GM12878 (cell line): ENCODE results near the gene MKRN2. TPM values are rescaled to one million over a fixed set of nuclear protein-coding genes. Genes with fewer than 3 reads are reported as not detected.

Experiments
- ATAC-seq: fragments of 200-7000 bp; cut with Tn5 transposase; 3 replicates; pipeline ENCODE4 v1.9.1; 2020; ENCODE audit warnings: mild to moderate bottlenecking, moderate library complexity
- BruUV-seq: library from RNA; stranded (reverse); fragments of 400-500 nt; replicated peaks from 2 replicates; lab custom pipeline; 2021; lab: Mats Ljungman, UMichigan
- CTCF ChIA-PET: fragments of 300-600 bp; sonication (Branson Sonifier 250); formaldehyde crosslinking; extraction: SDS; loops from one replicate; lab custom pipeline; 2021; ENCODE audit warnings: inconsistent platforms; lab: Yijun Ruan, JAX
- POLR2A ChIA-PET: fragments of 350-600 bp; formaldehyde crosslinking; extraction: SDS; loops from one replicate; lab custom pipeline; 2021; ENCODE audit warnings: inconsistent platforms; lab: Charles Lee
- RAD21 ChIA-PET: fragments of 300-600 bp; sonication (Branson Sonifier 250); formaldehyde crosslinking; loops from one replicate; lab custom pipeline; 2023; ENCODE audit warnings: antibody characterized with exemption; ENCODE audit not compliant: unreplicated experiment; lab: Charles Lee
- SMC1A ChIA-PET: fragments of 300-600 bp; sonication (Branson Sonifier 250); formaldehyde crosslinking; loops from one replicate; lab custom pipeline; 2023; ENCODE audit not compliant: unreplicated experiment, uncharacterized antibody; lab: Charles Lee
- DNase-seq: peaks from one replicate; pipeline ENCODE4 v3.0.0-alpha.2; 2011; ENCODE audit warnings: low read depth, low spot score
- FAIRE-seq: peaks from 3 replicates; lab custom pipeline; 2011; peaks lifted over from hg19 to GRCh38; lab: Jason Lieb, UNC
- H2AFZ ChIP-seq: 2 replicates; pipeline ENCODE4 v1.6.0; 2011; ENCODE audit warnings: low read depth, low read length, control low read depth; ENCODE audit not compliant: control insufficient read depth
- H3K27ac ChIP-seq: 2 replicates; pipeline ENCODE4 v1.5.1; 2011; ENCODE audit warnings: control low read depth; ENCODE audit not compliant: control insufficient read depth, insufficient read depth
- H3K27me3 ChIP-seq, 2 experiments: replicated peaks in 1 of 2; 2 replicates each; pipeline versions ENCODE4 v1.6.0 to v1.6.1; 2011; ENCODE audit warnings: low read length in 1 of 2; ENCODE audit not compliant: control insufficient read depth in 2 of 2, insufficient read depth in 2 of 2
- H3K36me3 ChIP-seq, 2 experiments: 2 replicates each; pipeline ENCODE4 v1.5.1; 2011; ENCODE audit warnings: low read length in 1 of 2; ENCODE audit not compliant: control insufficient read depth in 2 of 2, insufficient read depth in 2 of 2
- H3K4me1 ChIP-seq: 2 replicates; pipeline ENCODE4 v1.6.1; 2011; ENCODE audit warnings: mild to moderate bottlenecking, low read length, moderate library complexity, mixed read lengths; ENCODE audit not compliant: control insufficient read depth, insufficient read depth
- H3K4me2 ChIP-seq: 2 replicates; pipeline ENCODE4 v1.6.0; 2011; ENCODE audit warnings: control low read depth; ENCODE audit not compliant: control insufficient read depth, insufficient read depth
- H3K4me3 ChIP-seq: fragments of 200-600 bp; sonication (generic); 2 replicates; pipeline ENCODE4 v1.5.1; 2016
- H3K79me2 ChIP-seq: 2 replicates; pipeline ENCODE4 v1.6.0; 2011; ENCODE audit warnings: low read length; ENCODE audit not compliant: control insufficient read depth, insufficient read depth
- H3K9ac ChIP-seq: 2 replicates; pipeline ENCODE4 v1.8.0; 2011; ENCODE audit warnings: low read length, control low read depth, mixed read lengths; ENCODE audit not compliant: control insufficient read depth, insufficient read depth
- H3K9me3 ChIP-seq: replicated peaks from 3 replicates; pipeline ENCODE4 v1.5.1; 2011; ENCODE audit warnings: mild to moderate bottlenecking, low read length; ENCODE audit not compliant: control insufficient read depth, insufficient read depth
- H4K20me1 ChIP-seq: 2 replicates; pipeline ENCODE4 v1.6.0; 2011; ENCODE audit not compliant: control insufficient read depth, insufficient read depth
- CREB1 ChIP-seq: IDR thresholded peaks from 2 replicates; pipeline ENCODE4 v1.6.1; 2012; ENCODE audit warnings: low read depth, mild to moderate bottlenecking, inconsistent platforms
- IKZF1 ChIP-seq: fragments of 450-650 bp; conservative IDR thresholded peaks from 2 replicates; pipeline ENCODE4 v1.6.1; 2017; ENCODE audit warnings: antibody characterized with exemption, mild to moderate bottlenecking
- KLF5 ChIP-seq: fragments of 450-650 bp; IDR thresholded peaks from 2 replicates; pipeline ENCODE4 v1.6.1; 2014; ENCODE audit warnings: mild to moderate bottlenecking; ENCODE audit not compliant: partially characterized antibody
- MYB ChIP-seq: fragments of 150-350 bp; IDR thresholded peaks from 2 replicates; pipeline ENCODE4 v1.6.1; 2014; ENCODE audit warnings: mild to moderate bottlenecking, low read depth, low read length, borderline replicate concordance
- NBN ChIP-seq: fragments of 450-650 bp; IDR thresholded peaks from 2 replicates; pipeline ENCODE4 v1.6.1; 2016
- NRF1 ChIP-seq: conservative IDR thresholded peaks from 2 replicates; pipeline ENCODE4 v1.6.1; 2011; ENCODE audit warnings: mild to moderate bottlenecking, low read depth, low read length, improper control_type of control experiment
- PAX5 ChIP-seq: IDR thresholded peaks from 2 replicates; pipeline ENCODE4 v1.6.1; 2011; ENCODE audit warnings: low read depth, low read length, borderline replicate concordance
- POU2F2 ChIP-seq: IDR thresholded peaks from 3 replicates; pipeline ENCODE4 v1.6.1; 2011; ENCODE audit warnings: low read depth, mild to moderate bottlenecking, low read length, borderline replicate concordance
- SIN3A ChIP-seq: IDR thresholded peaks from 2 replicates; pipeline ENCODE4 v1.6.1; 2012; ENCODE audit warnings: low read depth, low read length, improper control_type of control experiment
- SMAD5 ChIP-seq: IDR thresholded peaks from 2 replicates; pipeline ENCODE4 v1.6.1; 2016; ENCODE audit warnings: antibody characterized with exemption, low read depth
- SUPT20H ChIP-seq: IDR thresholded peaks from 2 replicates; pipeline ENCODE4 v1.6.1; 2011; ENCODE audit warnings: low read depth, mild to moderate bottlenecking, low read length, moderate library complexity, borderline replicate concordance; ENCODE audit not compliant: control insufficient read depth
- TCF12 ChIP-seq: IDR thresholded peaks from 2 replicates; pipeline ENCODE4 v1.6.1; 2011; ENCODE audit warnings: low read depth, mild to moderate bottlenecking, low read length
- ZBED1 ChIP-seq: IDR thresholded peaks from 2 replicates; pipeline ENCODE4 v1.6.1; 2016; ENCODE audit warnings: borderline replicate concordance
- ZNF384 ChIP-seq: IDR thresholded peaks from 2 replicates; pipeline ENCODE4 v1.6.1; 2012; ENCODE audit warnings: low read depth, mild to moderate bottlenecking, low read length, improper control_type of control experiment, borderline replicate concordance
- WGBS: methylation state at CpG from one replicate; pipeline ENCODE4 v1.1.6; 2016; ENCODE audit warnings: low lambda C conversion rate; ENCODE audit not compliant: insufficient replicate concordance, insufficient coverage; ENCODE audit errors: missing lambda C conversion rate; 5-methylcytosine and 5-hydroxymethylcytosine counted together
- in situ Hi-C: fragments of 300-500 bp; cut with MboI; formaldehyde crosslinking; loops from 9 replicates; pipeline ENCODE4 v1.14.3; 2018; ENCODE audit warnings: mixed read lengths
- intact Hi-C: fragments of 100-400 bp; cut with micrococcal nuclease; formaldehyde crosslinking; loops from one replicate; pipeline ENCODE4 v1.14.2; 2022; ENCODE audit not compliant: unreplicated experiment
- polyA plus RNA-seq, 11 experiments: library from polyadenylated mRNA; depleted of rRNA in 4 of 11; unstranded in 6 of 11; stranded (reverse) in 5 of 11; fragments of >200 nt; fragmentation: Nextera tagmentation in 4 of 11; fragmentation: Illumina TruSeq in 1 of 11; extraction: Ambion mirVana in 4 of 11; extraction: Trizol in 1 of 11; gene quantifications; 1 replicate in 1 of 11; 2 replicates in 10 of 11; pipeline versions ENCODE4 v1.2.1 to v1.2.3, GENCODE V29; 2011 to 2016; ENCODE audit warnings: inconsistent platforms in 2 of 11, missing spikeins in 2 of 11, low read depth in 1 of 11
- total RNA-seq, 4 experiments: library from RNA; depleted of rRNA in 3 of 4; stranded (reverse); fragments of >200 nt in 3 of 4; fragmentation: Illumina TruSeq in 1 of 4; extraction: Trizol in 1 of 4; gene quantifications; 2 replicates each; pipeline versions ENCODE4 v1.2.1 to v1.2.3, GENCODE V29; 2013 to 2021
- TF ChIP-seq, protein P1 (sequence below): fragments of 450-650 bp; IDR thresholded peaks from 2 replicates; pipeline ENCODE4 v1.6.1; 2017; ENCODE audit warnings: borderline replicate concordance
- TF ChIP-seq, protein P2 (sequence below): fragments of 450-650 bp; IDR thresholded peaks from 2 replicates; pipeline ENCODE4 v1.6.1; 2014; ENCODE audit warnings: mild to moderate bottlenecking
- TF ChIP-seq, protein P3 (sequence below): fragments of 450-650 bp; formaldehyde crosslinking; IDR thresholded peaks from 2 replicates; pipeline ENCODE4 v1.4.0; 2022; ENCODE audit warnings: mild to moderate bottlenecking, moderate library complexity
- TF ChIP-seq, protein P4 (sequence below): IDR thresholded peaks from 2 replicates; pipeline ENCODE4 v1.6.1; 2011; ENCODE audit warnings: mild to moderate bottlenecking, low read depth, low read length, moderate library complexity; ENCODE audit not compliant: insufficient replicate concordance

The MKRN2 gene
- total and polyA plus RNA-seq, 10 of the 15 experiments (the other 5 are each of a cell fraction or from before 2014, with no cell fraction given) = 15.4 to 40.7 (median 34.4) TPM

DNA sequence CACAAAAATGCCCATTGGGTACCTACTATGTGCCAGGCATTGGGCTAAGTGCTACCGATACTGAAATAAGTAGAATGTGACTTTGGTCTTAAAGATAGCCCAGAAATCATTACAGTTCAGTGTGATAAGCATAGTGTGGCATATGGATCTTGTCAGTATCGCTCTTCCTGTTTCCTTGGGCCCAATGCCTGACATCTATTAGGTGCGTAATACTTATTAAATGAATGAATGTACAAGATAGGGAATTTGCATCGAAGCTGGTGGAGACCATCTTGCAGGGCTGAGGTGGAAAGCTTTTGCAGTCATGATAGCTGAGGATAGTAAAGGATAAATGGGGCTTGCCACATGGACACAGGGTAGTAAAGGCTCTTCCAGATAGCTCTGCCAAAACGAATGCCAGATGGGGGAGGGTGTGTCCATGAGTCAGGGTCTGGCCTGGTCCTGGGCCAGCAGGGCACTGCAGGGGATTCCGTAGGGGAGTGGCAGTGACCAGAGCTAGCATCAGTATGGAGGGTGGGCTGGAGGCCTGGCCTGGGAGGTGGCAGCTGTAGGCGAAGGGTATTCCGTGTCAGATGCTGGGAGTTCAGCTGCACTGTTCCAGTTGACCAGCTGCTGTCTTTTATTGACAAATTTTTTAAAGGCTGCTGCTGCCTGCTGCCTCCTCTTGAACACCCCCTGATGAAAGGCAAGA is 49.2 kb upstream of the MKRN2 start:
- 94% methylated on average over 8 of the region's 8 CpGs for WGBS
- FAIRE-seq = no peak
- ChIA-PET POLR2A (no interaction called here), SMC1A (interaction anchor here (1.1 kb wide), 1 partner anchor 11 kb away, joined by 3 read pairs; no protein-coding TSS in a partner anchor), CTCF (interaction anchor here (0.9 to 2.0 kb wide), 2 partner anchors 10 to 28 kb away, joined by 3 to 4 read pairs; no protein-coding TSS in a partner anchor), RAD21 (no interaction called here)
- H3K79me2 ChIP-seq = no peaks in the 10 kb centered on the region
- no peaks in the 10 kb centered on the region for H4K20me1 ChIP-seq
- H3K4me1 ChIP-seq = no peaks in the 10 kb centered on the region
- BruUV-seq = no TSS peak
- intact Hi-C loops (no loop called here), in situ Hi-C loops (no loop called here)
- H3K4me3 ChIP-seq = no peak overlapping the region
- peaks cover 4 to 20% of the 10 kb centered on the region in 2 experiments for H3K36me3 ChIP-seq
- no peak overlapping the region for H3K4me2 ChIP-seq
- ATAC-seq = no peak
- no peaks in the 10 kb centered on the region for H3K27me3 ChIP-seq
- no peak overlapping the region for H3K27ac ChIP-seq
- H3K9ac ChIP-seq = no peak overlapping the region
- DNase-seq = no peak
- no peaks in the 10 kb centered on the region for H3K9me3 ChIP-seq
- H2AFZ ChIP-seq = no peak overlapping the region
- TF ChIP-seq, protein P1, sequence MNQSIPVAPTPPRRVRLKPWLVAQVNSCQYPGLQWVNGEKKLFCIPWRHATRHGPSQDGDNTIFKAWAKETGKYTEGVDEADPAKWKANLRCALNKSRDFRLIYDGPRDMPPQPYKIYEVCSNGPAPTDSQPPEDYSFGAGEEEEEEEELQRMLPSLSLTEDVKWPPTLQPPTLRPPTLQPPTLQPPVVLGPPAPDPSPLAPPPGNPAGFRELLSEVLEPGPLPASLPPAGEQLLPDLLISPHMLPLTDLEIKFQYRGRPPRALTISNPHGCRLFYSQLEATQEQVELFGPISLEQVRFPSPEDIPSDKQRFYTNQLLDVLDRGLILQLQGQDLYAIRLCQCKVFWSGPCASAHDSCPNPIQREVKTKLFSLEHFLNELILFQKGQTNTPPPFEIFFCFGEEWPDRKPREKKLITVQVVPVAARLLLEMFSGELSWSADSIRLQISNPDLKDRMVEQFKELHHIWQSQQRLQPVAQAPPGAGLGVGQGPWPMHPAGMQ = no peak
- TF ChIP-seq SMAD5 = no peak
- TF ChIP-seq, protein P2, sequence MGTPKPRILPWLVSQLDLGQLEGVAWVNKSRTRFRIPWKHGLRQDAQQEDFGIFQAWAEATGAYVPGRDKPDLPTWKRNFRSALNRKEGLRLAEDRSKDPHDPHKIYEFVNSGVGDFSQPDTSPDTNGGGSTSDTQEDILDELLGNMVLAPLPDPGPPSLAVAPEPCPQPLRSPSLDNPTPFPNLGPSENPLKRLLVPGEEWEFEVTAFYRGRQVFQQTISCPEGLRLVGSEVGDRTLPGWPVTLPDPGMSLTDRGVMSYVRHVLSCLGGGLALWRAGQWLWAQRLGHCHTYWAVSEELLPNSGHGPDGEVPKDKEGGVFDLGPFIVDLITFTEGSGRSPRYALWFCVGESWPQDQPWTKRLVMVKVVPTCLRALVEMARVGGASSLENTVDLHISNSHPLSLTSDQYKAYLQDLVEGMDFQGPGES = no peak
- no peak for TF ChIP-seq ZNF384
- no peak for TF ChIP-seq MYB
- TF ChIP-seq TCF12 = no peak
- no peak for TF ChIP-seq KLF5
- no peak for TF ChIP-seq SUPT20H
- TF ChIP-seq, protein P3, sequence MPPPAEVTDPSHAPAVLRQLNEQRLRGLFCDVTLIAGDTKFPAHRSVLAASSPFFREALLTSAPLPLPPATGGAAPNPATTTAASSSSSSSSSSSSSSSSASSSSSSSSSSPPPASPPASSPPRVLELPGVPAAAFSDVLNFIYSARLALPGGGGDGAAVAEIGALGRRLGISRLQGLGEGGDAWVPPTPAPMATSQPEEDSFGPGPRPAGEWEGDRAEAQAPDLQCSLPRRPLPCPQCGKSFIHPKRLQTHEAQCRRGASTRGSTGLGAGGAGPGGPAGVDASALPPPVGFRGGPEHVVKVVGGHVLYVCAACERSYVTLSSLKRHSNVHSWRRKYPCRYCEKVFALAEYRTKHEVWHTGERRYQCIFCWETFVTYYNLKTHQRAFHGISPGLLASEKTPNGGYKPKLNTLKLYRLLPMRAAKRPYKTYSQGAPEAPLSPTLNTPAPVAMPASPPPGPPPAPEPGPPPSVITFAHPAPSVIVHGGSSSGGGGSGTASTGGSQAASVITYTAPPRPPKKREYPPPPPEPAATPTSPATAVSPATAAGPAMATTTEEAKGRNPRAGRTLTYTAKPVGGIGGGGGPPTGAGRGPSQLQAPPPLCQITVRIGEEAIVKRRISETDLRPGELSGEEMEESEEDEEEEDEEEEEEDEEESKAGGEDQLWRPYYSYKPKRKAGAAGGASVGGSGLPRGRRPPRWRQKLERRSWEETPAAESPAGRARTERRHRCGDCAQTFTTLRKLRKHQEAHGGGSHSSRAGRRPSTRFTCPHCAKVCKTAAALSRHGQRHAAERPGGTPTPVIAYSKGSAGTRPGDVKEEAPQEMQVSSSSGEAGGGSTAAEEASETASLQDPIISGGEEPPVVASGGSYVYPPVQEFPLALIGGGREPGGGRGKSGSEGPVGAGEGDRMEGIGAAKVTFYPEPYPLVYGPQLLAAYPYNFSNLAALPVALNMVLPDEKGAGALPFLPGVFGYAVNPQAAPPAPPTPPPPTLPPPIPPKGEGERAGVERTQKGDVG (CRISPR knock-in tag) = no peak
- TF ChIP-seq POU2F2 = no peak
- no peak for TF ChIP-seq NBN
- TF ChIP-seq, protein P4, sequence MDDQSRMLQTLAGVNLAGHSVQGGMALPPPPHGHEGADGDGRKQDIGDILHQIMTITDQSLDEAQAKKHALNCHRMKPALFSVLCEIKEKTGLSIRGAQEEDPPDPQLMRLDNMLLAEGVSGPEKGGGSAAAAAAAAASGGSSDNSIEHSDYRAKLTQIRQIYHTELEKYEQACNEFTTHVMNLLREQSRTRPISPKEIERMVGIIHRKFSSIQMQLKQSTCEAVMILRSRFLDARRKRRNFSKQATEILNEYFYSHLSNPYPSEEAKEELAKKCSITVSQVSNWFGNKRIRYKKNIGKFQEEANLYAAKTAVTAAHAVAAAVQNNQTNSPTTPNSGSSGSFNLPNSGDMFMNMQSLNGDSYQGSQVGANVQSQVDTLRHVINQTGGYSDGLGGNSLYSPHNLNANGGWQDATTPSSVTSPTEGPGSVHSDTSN = no peak
- no peak for TF ChIP-seq CREB1
- TF ChIP-seq NRF1 = no peak
- no peak for TF ChIP-seq IKZF1
- TF ChIP-seq SIN3A = no peak
- TF ChIP-seq PAX5 = no peak
- TF ChIP-seq ZBED1 = no peak
